Fibroblast of pulmonary artery (primary cell): ENCODE data around the gene HOXB7.

Experiments used
- DNase-seq: peaks from one replicate; pipeline ENCODE4 v3.0.0-alpha.2; 2010; ENCODE audit warnings: low read depth
- H3K4me3 ChIP-seq: replicated peaks from 2 replicates; pipeline ENCODE4 v1.5.1; 2011; ENCODE audit warnings: low read depth, mild to moderate bottlenecking, control low read depth, low read length, moderate library complexity
- CTCF ChIP-seq: IDR thresholded peaks from 2 replicates; pipeline ENCODE4 v1.5.1; 2011; ENCODE audit warnings: mild to moderate bottlenecking, control low read depth, low read length, inconsistent platforms; ENCODE audit errors: missing control alignments

Gene HOXB7

GRCh38 chr17:48569240-48569582 is 41.6 kb downstream of the HOXB7 start:
- H3K4me3 ChIP-seq: no peak overlapping the region
- TF ChIP-seq CTCF: no peak
- DNase-seq: no peak

DNA sequence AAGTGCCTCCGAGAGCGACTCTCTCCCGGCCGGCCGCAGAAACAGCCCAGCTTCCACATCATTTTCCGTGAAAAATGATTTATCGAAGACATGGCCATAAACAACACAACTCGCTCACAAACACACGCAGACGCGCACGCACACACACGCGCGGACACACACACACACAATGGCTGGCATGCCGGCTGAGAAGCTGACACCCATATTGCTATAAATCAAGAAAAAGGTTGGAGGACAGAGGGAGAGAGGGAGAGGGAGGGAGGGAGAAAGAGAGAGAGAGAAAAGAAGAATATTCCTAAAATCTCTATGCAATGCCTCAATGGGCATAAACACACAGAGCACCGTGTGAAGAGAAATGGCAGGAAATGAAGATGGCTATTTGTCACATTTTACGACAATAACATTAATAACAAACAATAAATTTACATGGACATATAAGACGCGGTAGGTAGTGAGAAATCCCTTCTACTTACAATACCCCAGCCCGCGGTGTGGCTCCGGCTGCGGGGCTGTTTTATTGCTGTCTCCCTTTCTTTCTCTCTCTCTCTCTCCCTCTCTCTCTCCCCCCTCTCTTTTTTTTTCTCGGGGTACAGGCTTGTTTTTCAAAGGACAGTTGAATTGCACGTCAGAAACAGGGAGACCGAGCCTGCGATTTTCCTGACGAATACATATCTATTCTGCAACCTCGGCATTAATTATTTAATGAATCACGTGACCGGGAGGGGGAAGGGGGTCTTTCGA is 42.1 kb downstream of the HOXB7 start:
- TF ChIP-seq CTCF: no peak
- peak overlapping the region; percentile 17 for H3K4me3 ChIP-seq
- DNase-seq: no peak

- TF ChIP-seq CTCF: no peak
- H3K4me3 ChIP-seq: no peak overlapping the region
- DNase-seq: no peak
These were observed 43.0 kb downstream of the HOXB7 start for GRCh38 chr17:48567646-48568354.

DNA sequence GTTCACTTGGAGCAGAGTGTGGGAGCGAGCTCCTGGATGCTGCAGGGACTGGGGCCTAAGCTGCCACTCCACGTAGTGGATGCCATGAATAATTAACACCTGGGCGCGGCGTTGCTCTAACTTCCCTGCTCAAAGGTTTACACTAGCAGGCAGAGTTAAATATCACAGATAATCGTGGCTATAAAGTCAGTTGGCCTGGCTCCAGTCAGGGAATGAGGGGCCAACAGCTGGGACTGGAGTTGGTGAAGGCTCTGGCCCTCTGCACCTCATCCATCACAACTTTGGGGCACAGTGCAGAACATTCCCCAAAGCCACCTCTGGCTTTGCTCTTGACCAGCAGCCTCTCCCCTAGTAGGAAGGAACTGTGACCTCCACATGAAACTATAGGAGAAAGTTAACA is 43.6 kb downstream of the HOXB7 start:
- no peak for DNase-seq
- no peak for TF ChIP-seq CTCF
- no peak overlapping the region for H3K4me3 ChIP-seq

GRCh38 chr17:48566717-48567116 is 44.1 kb downstream of the HOXB7 start:
- H3K4me3 ChIP-seq: no peak overlapping the region
- TF ChIP-seq CTCF: no peak
- no peak for DNase-seq

DNA sequence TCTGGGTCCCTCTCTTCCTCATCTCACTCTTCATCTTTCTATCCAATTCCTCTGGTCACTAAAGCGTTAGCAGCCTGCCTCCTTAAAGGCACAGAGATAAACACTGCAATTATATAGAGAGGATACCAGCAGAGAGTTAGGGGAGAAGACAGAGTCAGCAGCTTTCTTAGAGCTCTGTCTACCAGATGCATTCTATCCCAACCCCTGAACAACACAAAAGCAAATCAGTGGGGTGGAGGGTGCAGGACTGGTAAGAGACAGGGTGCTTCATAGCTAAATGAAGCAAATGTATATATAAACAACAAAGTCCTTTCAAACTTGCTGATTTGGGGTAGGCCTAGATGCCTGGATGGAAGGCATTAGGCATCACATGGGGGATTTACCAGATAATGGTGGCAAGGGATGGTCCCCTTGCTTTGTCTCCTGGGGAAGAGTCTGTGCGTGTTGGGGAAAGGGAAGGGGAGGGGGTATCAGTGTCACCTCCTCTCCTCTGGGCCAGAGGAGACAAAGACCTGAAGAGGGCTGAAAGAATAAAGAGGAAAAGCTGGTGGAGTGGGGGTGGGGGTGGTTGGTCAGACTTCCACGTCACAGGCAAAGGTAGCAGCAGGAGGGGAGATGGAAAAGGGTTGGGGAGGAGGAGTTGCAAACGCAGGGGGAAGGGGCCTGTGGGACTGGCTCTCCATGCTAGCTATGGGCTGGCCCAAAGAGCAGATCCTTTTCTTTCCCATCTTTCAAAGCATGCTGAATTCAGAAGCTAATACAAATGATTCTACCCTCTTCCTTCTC is 44.7 kb downstream of the HOXB7 start:
- H3K4me3 ChIP-seq: no peak overlapping the region
- no peak for DNase-seq

More for the DNA sequence above, 44.7 kb downstream of the HOXB7 start:
- TF ChIP-seq CTCF: no peak
